ENCODE data around the gene DPF3. TPM values are rescaled to one million over a fixed set of nuclear protein-coding genes. Genes with fewer than 3 reads are reported as not detected.

Gene DPF3
- total RNA-seq, 4 donors from 2014 or later, result under 0.01 to 2.7 (median 0.61) TPM; not detected in 1

- TF ChIP-seq CTCF (IDR thresholded peaks at IDR 0.05) (no peak), POLR2A (IDR thresholded peaks at IDR 0.05) (no peak)
- H3K4me1 ChIP-seq, result no peaks in the 10 kb centered on the region
- DNase-seq, result no peak
- no peaks in the 10 kb centered on the region for H3K9me3 ChIP-seq
- intact Hi-C loops (cut with DNase I), result no loop called here
- peaks cover 0 to 16% (median 0%) of the 10 kb centered on the region in 4 donors for H3K27me3 ChIP-seq
- no peak overlapping the region for H3K27ac ChIP-seq
- H3K4me3 ChIP-seq, result no peak overlapping the region
- 72 to 73% methylated on average over 12 to 14 of the region's 14 CpGs for WGBS, 2 donors
- no peaks in the 10 kb centered on the region for H3K36me3 ChIP-seq
Observed at GRCh38 chr14:72594099-72594901, 299.6 kb downstream of the DPF3 start.

GRCh38 chr14:72591391-72591790 lies 302.5 kb downstream of the DPF3 start:
- TF ChIP-seq POLR2A (IDR thresholded peaks at IDR 0.05) (no peak), CTCF (IDR thresholded peaks at IDR 0.05) (no peak)
- Histone ChIP-seq H3K4me3 (no peak overlapping the region), H3K9me3 (no peaks in the 10 kb centered on the region), H3K36me3 (no peaks in the 10 kb centered on the region), H3K27me3 (peaks cover 0 to under 1% (median 0%) of the 10 kb centered on the region in 4 donors), H3K27ac (no peak overlapping the region), H3K4me1 (no peaks in the 10 kb centered on the region)
- intact Hi-C loops (cut with DNase I), result no loop called here
- no peak for DNase-seq
- 65 to 76% methylated on average over 4 of the region's 4 CpGs for WGBS, 2 donors

GRCh38 chr14:72590577-72590976 lies 303.3 kb downstream of the DPF3 start:
- no peaks in the 10 kb centered on the region for H3K27me3 ChIP-seq

GRCh38 chr14:72589652-72590051 lies 304.2 kb downstream of the DPF3 start:
- TF ChIP-seq CTCF (IDR thresholded peaks at IDR 0.05), result no peak
- no peak for TF ChIP-seq POLR2A (IDR thresholded peaks at IDR 0.05)
- intact Hi-C loops (cut with DNase I), result no loop called here

More at GRCh38 chr14:72590577-72590976, 303.3 kb downstream of the DPF3 start:
- Histone ChIP-seq H3K4me1 (no peaks in the 10 kb centered on the region), H3K9me3 (no peaks in the 10 kb centered on the region), H3K36me3 (no peaks in the 10 kb centered on the region), H3K4me3 (no peak overlapping the region), H3K27ac (no peak overlapping the region)
- no peak for TF ChIP-seq CTCF (IDR thresholded peaks at IDR 0.05)
- no peak for DNase-seq
- 53 to 73% methylated on average over 7 of the region's 7 CpGs for WGBS, 2 donors
- intact Hi-C loops (cut with DNase I), result no loop called here

GRCh38 chr14:72588521-72588920 lies 305.4 kb downstream of the DPF3 start:
- Histone ChIP-seq H3K4me3 (no peak overlapping the region), H3K36me3 (no peaks in the 10 kb centered on the region), H3K27ac (no peak overlapping the region), H3K4me1 (no peaks in the 10 kb centered on the region), H3K9me3 (no peaks in the 10 kb centered on the region), H3K27me3 (peaks cover 0 to 3% (median 0%) of the 10 kb centered on the region in 4 donors)
- DNase-seq, result no peak
- no peak for TF ChIP-seq CTCF (IDR thresholded peaks at IDR 0.05)
- no peak for TF ChIP-seq POLR2A (IDR thresholded peaks at IDR 0.05)
- WGBS, 2 donors, result 74 to 76% methylated on average over 4 to 5 of the region's 5 CpGs
- intact Hi-C loops (cut with DNase I), result no loop called here

More at GRCh38 chr14:72589652-72590051, 304.2 kb downstream of the DPF3 start:
- Histone ChIP-seq H3K9me3 (no peaks in the 10 kb centered on the region), H3K4me3 (no peak overlapping the region), H3K27me3 (no peaks in the 10 kb centered on the region), H3K4me1 (no peaks in the 10 kb centered on the region), H3K36me3 (no peaks in the 10 kb centered on the region), H3K27ac (no peak overlapping the region)
- no peak for DNase-seq

All from esophagus squamous epithelium (tissue), 5 donors.